Activated CD8-positive, alpha-beta T cell treated with anti-CD3 and anti-CD28 coated beads for 36 hours (primary cell): ENCODE measurements around the gene PAK6. TPM values are rescaled to one million over a fixed set of nuclear protein-coding genes. Genes with fewer than 3 reads are reported as not detected.

Experiments
- ATAC-seq: fragments of 200-7000 bp; cut with Tn5 transposase; one replicate; pipeline ENCODE4 v1.10.0; 2021; ENCODE audit warnings: mild to moderate bottlenecking, moderate library complexity
- CTCF ChIA-PET: fragments of 350-600 bp; sonication (Branson Sonifier 250); formaldehyde crosslinking; loops from one replicate; lab custom pipeline; 2021; ENCODE audit warnings: antibody characterized with exemption; lab: Charles Lee
- POLR2A ChIA-PET: fragments of 350-600 bp; sonication (Branson Sonifier 250); formaldehyde crosslinking; loops from one replicate; lab custom pipeline; 2021; ENCODE audit warnings: antibody characterized with exemption; lab: Charles Lee
- DNase-seq: peaks from one replicate; pipeline ENCODE4 v3.0.0-alpha.2; 2020
- H3K27ac Mint-ChIP-seq: one replicate; pipeline ENCODE4 v1.8.0; 2021; ENCODE audit warnings: mild to moderate bottlenecking, mixed read lengths
- H3K27me3 Mint-ChIP-seq: one replicate; pipeline ENCODE4 v1.8.0; 2021; ENCODE audit warnings: mixed read lengths
- H3K36me3 Mint-ChIP-seq: one replicate; pipeline ENCODE4 v1.8.0; 2021; ENCODE audit warnings: low read depth, mixed read lengths
- H3K4me1 Mint-ChIP-seq: one replicate; pipeline ENCODE4 v1.8.0; 2021; ENCODE audit warnings: low read depth, mixed read lengths
- H3K4me3 Mint-ChIP-seq: one replicate; pipeline ENCODE4 v1.8.0; 2021; ENCODE audit warnings: mild to moderate bottlenecking, moderate library complexity, mixed read lengths
- H3K9me3 Mint-ChIP-seq: one replicate; pipeline ENCODE4 v1.8.0; 2021; ENCODE audit warnings: mixed read lengths
- intact Hi-C: fragments of 100-400 bp; cut with micrococcal nuclease; formaldehyde crosslinking; loops from one replicate; pipeline ENCODE4 v1.10.0; 2022
- total RNA-seq, 2 experiments: library from RNA; stranded (reverse); gene quantifications; one replicate each; pipeline ENCODE4 v1.2.3, GENCODE V29; 2021
- TF ChIP-seq, protein P1 (sequence below): fragments of 200-600 bp; IDR thresholded peaks from one replicate; pipeline ENCODE4 v1.8.0; 2022; ENCODE audit warnings: antibody characterized with exemption, mild to moderate bottlenecking

PAK6 gene
- total RNA-seq, 2 experiments from 2014 or later: 0.67 to 0.83 TPM

DNA sequence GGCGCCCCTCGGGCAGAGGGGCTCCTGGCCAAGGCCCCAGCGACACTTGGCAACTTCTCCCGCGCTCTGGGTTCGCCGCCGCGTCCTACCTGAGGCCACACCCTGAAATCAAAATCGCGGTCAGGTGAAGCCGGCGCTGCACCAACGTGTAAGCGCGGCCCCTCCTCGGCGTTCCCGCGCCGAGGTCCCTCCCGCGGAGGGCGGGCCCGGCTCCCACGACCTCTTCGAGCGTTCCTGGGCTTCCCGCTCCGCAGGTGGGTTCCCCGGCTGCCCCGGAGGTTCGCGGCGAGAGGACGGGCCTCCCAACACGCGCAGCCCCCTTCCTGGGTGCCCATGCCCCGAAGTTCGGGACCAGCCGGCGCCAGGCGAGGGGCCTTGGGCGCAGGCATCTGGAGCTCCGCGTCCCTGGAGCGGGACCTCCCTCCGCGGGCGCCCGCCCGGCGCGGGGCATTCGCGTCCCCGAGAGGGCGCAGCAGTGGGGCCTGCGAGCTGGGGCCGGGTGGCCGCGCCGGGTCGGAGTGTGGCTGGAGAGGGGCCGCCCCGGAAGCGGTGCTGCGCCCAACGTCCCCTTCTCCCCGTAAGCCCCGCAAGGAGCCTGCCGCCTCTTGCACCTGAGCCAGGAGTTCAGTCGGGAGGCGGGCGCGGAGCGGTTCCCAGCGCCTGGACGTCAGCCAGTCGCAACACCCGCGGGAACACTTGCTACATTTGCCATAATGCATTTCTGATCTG is 13.7 kb downstream of the PAK6 start:
- H3K4me1 Mint-ChIP-seq: peaks cover 3% of the 10 kb centered on the region
- ATAC-seq: peak; percentile 57
- H3K4me3 Mint-ChIP-seq: peak overlapping the region; percentile 65
- ChIA-PET POLR2A (no interaction called here), CTCF (interaction anchor here (0.7 to 7.5 kb wide), 3 partner anchors 22 to 85 kb away, joined by 3 to 42 read pairs (median 3); partner anchors contain the start of gene INAFM2)
- H3K36me3 Mint-ChIP-seq: no peaks in the 10 kb centered on the region
- no peaks in the 10 kb centered on the region for H3K9me3 Mint-ChIP-seq
- TF ChIP-seq, protein P1, sequence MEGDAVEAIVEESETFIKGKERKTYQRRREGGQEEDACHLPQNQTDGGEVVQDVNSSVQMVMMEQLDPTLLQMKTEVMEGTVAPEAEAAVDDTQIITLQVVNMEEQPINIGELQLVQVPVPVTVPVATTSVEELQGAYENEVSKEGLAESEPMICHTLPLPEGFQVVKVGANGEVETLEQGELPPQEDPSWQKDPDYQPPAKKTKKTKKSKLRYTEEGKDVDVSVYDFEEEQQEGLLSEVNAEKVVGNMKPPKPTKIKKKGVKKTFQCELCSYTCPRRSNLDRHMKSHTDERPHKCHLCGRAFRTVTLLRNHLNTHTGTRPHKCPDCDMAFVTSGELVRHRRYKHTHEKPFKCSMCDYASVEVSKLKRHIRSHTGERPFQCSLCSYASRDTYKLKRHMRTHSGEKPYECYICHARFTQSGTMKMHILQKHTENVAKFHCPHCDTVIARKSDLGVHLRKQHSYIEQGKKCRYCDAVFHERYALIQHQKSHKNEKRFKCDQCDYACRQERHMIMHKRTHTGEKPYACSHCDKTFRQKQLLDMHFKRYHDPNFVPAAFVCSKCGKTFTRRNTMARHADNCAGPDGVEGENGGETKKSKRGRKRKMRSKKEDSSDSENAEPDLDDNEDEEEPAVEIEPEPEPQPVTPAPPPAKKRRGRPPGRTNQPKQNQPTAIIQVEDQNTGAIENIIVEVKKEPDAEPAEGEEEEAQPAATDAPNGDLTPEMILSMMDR: no peak
- no peak overlapping the region for H3K27ac Mint-ChIP-seq
- intact Hi-C loops: no loop called here
- H3K27me3 Mint-ChIP-seq: peaks cover 36% of the 10 kb centered on the region
- DNase-seq: peak; percentile 16

DNA sequence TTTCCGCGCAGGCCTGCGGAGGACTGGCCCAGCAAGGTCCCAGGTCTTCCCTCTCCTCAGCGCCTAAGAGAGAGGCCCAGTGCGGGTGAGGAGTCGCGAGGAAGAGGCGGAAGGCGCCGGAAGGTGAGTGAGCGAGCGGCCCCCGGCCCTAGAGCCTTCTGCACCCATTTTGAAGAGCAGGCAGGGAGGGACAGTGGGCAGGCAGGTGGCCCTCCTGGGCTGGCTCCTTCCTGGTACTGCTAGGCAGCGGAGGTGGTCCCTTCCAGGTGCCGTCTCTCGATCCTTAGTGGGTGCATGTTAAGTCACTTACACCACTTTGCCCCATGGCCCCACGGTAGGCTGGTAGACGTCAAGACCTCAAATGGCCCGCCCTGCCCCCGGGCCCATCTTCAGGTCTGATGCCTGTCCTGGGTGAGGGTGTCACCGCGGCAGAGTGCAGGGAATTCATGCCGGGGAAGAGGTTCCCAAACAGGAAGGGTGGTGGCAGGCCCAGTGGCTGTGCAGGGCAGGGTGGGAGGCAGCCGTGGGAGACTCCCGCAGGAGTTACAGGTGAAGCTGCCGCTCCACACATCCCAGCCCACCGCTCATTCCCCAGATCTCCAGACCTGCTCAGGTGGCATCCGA is 14.4 kb downstream of the PAK6 start:
- POLR2A ChIA-PET: no interaction called here
- Mint-ChIP-seq H3K4me3 (peak overlapping the region; percentile 65), H3K9me3 (no peaks in the 10 kb centered on the region), H3K27ac (no peak overlapping the region), H3K27me3 (peaks cover 36% of the 10 kb centered on the region), H3K4me1 (peaks cover 3% of the 10 kb centered on the region), H3K36me3 (no peaks in the 10 kb centered on the region)
- ATAC-seq: peak; percentile 40
- intact Hi-C loops: no loop called here
- CTCF ChIA-PET: interaction anchor here (0.6 to 7.5 kb wide), 4 partner anchors 21 to 70 kb away, joined by 3 to 42 read pairs (median 3); partner anchors contain the start of gene INAFM2
- TF ChIP-seq, protein P1: no peak
- peak; percentile 19 for DNase-seq

DNA sequence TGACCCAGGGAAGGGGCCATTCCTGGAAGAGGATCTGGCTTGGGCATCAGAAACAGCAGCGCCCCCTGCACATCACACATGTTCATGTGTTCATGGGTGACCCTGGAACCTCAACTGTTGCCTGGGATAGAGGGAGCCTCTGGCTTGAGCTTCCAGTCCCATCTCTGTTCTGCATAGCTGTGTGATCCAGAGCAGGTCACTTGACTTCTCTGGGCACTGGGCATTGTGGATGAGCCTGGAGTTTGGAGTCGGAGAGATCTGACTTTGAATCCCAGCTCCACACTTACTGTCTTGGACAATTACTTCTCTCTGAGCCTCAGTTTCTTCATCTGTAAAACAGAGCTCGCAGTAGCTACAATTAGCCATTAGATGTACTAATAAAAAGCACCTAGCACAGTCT is 15.6 kb downstream of the PAK6 start:
- Mint-ChIP-seq H3K4me3 (no peak overlapping the region), H3K27me3 (peaks cover 36% of the 10 kb centered on the region), H3K36me3 (no peaks in the 10 kb centered on the region), H3K9me3 (no peaks in the 10 kb centered on the region), H3K27ac (no peak overlapping the region), H3K4me1 (peaks cover 3% of the 10 kb centered on the region)
- ChIA-PET CTCF (interaction anchor here (0.8 to 7.5 kb wide), 7 partner anchors 11 to 209 kb away, joined by 3 to 42 read pairs (median 7); no protein-coding TSS in a partner anchor), POLR2A (no interaction called here)
- intact Hi-C loops: no loop called here
- TF ChIP-seq, protein P1: no peak
- ATAC-seq: no peak
- no peak for DNase-seq

DNA sequence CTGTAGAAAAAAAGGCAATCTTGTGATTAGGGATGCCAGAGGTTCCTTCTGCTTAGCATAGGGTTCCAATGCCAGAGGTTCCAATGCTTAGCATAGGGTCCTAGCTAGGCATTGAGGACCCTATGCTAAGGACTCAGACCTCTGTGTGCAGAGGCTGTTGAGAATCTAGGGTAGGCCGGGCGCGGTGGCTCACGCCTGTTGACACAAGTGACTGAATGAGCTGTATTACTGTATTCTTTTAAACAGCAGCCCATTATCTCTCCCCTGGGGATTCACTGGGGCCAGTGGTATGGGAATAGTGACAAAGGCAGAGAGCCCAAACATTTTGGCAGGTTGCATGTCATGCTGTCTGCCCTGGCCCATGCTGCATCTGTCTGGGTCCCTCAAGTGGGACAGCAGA is 16.2 kb downstream of the PAK6 start:
- POLR2A ChIA-PET: interaction anchor here (0.6 kb wide), 1 partner anchor 87 kb away, joined by 3 read pairs; no protein-coding TSS in a partner anchor

More for the DNA sequence above, 16.2 kb downstream of the PAK6 start:
- TF ChIP-seq, protein P1: no peak
- Mint-ChIP-seq H3K9me3 (no peaks in the 10 kb centered on the region), H3K27me3 (peaks cover 36% of the 10 kb centered on the region), H3K4me1 (peaks cover 3% of the 10 kb centered on the region), H3K36me3 (no peaks in the 10 kb centered on the region), H3K27ac (no peak overlapping the region), H3K4me3 (no peak overlapping the region)
- intact Hi-C loops: no loop called here
- DNase-seq (no peak), ATAC-seq (no peak)
- CTCF ChIA-PET: interaction anchor here (0.8 to 7.5 kb wide), 6 partner anchors 11 to 210 kb away, joined by 4 to 42 read pairs (median 7); no protein-coding TSS in a partner anchor
